ENCODE results near the gene SMCHD1.
"Not testable (repeated sequence)": the region's sequence is repeated elsewhere in the genome, so short reads cannot be mapped to it uniquely, and the experiment has no call there.

Gene SMCHD1

DNA sequence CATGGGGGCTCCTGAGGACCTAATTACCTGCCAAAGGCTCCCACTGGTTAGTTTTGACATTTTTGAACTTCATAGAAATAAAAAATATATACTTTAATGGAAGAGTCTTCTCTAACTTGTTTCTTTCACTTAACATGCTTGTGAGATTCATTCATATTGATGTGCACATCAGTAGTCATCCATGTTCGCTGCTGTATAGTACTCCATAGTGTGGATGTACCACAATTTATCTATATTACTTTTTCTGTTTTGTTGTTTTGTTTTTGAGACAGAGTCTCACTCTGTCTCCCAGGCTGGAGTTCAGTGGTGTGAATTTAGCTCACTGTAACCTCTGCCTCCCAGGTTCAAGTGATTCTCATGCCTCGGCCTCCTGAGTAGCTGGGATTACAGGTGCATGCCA lies 168.4 kb downstream of the SMCHD1 start:
- no peak for DNase-seq

DNA sequence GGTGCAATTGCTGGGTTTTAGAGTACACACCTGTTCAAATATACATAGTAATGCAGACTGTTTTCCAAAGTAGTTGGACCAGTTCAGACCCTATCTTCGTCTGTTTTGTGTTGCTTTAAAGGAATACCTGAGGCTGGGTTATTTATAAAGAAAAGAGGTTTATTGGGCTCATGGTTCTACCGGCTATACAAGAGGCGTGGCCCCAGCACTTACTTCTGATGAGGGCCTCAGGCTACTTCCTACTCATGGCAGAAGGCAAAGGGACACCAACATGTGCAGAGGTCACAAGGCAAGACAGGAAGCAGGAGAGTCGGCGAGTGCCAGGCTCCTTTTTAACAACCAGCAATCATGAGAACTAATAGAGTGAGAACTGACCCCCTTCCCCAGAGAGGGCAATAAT lies 169.3 kb downstream of the SMCHD1 start:
- no peak for DNase-seq

DNA sequence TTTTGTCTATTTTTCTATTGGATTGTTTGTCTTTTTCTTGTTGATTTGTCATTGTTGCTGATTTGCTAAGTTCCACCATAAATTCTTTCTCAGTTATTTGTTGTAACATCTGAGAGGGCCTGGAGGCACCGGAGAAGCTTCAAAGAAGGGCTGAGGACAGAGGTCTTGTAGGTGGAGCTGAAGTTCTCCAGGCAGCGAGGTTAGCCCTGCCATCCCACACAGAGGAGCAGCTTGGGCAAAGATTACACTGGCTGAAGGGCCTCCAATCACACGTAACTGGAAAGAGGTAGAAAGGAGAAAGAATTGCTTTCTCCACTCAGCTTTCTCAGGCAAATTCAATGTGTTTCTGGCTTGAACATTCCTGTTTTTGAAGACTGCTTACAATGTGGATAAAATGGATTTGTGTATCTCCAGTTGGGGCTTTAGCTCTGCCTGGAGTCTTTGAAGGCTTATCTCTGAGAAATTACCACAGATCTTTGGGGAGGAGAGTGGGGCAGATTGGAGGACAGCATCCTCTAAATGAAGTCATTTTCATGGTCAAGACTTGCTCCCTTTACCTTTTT lies 170.2 kb downstream of the SMCHD1 start:
- DNase-seq: no peak

DNA sequence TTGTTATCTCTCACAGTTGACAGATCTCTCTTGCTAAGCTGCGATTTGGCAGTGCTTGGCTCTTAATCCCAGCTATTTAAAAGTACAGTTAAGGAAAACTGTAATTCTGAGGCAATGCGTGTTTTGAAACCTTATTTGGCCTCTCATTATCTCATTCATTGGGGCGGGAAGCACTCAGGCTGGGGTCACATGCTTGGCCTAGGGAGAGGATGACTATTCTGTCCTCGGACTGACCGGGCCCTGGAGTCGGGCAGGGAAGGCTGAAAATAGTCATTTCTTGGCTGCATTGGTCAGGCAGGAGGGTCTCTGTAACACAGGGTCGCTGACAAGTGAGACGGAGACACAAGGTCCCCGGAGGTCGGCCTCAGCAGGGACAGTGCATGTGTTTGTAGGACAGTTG lies 171.1 kb downstream of the SMCHD1 start:
- no peak for DNase-seq

DNA sequence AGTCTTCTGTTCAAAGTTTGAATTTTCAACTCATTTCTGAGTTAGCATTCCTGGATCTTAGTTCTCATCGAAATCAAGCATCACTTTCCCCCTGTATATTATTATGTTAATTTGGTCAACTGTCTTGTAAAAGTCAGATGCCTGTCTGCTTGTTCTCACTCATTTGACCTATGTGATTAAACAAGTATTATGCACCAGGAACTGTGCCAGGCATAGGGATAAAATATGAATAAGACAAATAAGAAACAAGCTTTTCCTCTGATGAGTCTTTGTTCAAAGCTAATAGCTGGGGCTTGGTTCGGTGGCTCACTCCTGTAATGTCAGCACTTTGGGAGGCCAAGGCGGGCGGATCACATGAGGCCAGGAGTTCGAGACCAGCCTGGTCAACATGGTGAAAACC lies 171.5 kb downstream of the SMCHD1 start:
- DNase-seq: no peak

DNA sequence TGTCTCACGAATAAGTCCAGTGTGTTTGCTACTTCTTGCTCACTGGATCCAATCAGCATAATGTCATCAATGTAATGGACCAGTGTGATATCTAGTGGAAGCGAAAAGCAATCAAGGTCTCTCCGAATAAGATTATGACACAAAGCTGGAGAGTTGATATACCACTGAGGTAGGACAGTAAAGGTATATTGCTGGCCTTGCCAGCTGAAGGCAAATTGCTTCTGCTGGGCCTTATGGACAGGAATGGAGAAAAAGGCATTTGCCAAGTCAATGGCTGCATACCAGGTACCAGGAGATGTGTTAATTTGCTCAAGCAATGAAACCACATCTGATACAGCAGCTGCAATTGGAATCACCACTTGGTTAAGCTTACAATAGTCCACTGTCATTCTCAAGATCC lies 180.6 kb downstream of the SMCHD1 start:
- not testable (repeated sequence) for DNase-seq

DNA sequence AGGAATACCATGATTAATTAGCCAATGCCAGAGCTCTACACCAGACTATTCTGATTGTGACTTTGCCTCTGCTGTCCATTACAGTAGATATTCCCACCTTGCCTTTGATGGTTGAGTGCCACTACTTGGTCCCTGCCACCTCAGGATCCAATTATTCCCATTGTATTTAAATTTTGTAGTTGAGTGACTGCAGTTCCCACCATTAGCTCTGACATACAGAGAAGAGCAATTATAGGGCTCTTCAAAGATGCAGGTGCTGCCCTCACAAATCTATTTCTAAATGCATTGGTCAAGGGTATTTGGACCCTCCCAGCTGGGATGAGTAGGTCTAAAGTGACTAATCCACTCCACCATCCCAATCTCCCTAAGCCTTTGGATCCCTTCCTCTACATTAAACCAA lies 181.8 kb downstream of the SMCHD1 start:
- not testable (repeated sequence) for DNase-seq

DNA sequence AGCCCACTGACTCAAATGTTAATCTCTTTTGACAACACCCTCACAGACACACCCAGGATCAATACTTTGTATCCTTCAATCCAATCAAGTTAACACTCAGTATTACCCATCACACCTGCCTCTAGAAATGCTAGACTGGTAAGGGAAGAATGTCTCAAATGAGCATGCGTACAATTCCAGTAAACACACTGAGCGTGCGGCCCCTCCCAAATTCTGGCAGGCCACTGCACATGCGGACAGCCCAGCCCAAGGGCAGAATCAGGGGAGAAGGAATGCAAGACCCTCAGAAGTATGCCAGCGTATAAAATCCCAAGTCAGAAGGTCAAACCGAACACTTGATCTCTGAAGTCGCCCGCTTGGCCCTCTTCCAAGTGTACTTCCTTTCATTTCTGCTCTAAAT lies 183.7 kb downstream of the SMCHD1 start:
- DNase-seq: no peak

DNA sequence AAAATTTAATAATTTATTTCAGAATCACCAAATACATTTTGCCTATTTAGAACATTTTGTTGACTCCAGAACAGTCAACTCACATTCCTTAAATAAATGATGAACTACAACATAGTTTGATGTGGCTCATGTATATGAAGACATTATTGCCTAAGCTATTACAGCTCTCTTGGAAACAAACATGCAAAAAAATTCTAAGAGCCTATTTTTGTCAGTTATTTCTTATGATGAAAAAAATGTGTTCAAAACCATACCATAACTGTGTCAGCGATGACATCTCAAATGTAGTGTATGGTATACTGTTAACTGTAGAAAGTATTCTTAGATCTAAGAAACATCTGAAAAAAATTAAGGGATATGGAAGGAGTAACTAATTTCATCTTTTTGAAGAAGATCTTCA lies 185.0 kb downstream of the SMCHD1 start:
- DNase-seq: no peak

DNA sequence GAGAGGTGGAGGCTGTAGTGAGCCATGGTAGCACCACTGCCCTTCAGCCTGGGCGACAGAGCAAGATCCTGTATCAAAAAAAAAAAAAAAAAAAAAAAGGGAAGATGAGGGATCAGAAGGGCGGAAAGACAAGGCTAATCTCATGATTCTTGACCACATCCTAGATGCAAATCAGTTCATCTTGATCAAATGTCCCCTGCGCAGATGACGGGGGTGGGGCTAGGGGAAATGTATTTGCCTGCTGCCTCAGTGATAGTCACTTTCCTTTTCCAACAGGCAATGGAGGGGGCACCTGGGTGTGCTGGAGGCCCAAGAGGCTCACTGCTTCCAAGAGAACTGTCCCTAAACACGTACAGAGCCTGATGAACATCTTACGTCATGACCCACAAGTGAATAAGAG lies 187.6 kb downstream of the SMCHD1 start:
- no peak for DNase-seq

DNA sequence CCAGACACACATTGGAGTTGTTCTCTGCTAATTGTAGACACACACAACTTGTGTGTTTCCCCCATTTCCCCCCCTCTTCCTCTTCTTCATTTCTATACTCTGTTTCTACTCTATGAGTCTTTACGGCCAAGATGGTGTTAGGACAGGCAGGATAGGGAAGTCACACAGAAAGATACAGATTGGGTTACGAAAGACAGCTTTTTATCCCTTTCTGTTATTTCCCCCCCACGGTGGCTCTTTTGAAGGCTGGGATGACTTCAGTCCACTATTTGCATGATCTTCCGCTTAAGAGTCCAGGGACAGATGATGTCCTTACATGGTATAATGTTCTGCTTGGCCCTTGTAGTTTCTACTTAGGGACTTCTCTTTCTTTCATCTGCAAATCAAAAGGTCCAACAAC lies 189.6 kb downstream of the SMCHD1 start:
- no peak for DNase-seq

DNA sequence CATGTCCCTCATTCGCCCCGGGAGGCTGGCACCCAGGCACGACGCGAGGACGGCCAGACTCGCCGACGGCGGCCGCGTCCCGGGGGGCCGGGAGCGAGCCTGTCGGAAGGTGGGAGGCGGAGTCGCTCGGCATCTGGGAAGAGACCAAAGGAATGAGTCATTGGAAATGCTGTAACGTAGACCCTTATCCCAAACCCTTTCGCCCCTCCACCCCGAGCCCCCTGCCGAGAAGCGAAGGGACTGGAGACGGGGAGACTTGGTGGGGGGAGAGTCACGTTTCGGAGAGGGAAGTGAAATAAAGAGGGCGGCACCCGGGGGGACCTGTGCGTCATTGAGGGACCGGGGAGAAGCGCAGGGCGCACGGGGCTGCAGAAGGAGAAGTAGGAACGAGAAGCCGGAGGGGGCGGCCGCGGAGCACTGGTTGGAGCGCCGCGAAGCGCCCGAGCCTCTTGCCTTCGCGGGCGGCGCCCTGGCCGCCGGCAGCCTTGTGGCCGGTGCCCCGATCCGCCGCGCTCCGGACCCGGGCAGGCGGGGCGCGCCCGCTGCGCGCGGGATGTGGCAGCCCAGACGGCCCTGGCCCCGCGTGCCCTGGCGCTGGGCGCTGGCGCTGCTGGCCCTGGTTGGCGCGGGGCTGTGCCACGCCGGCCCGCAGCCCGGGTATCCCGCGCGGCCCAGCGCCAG lies 191.2 kb downstream of the SMCHD1 start, which contains the start of gene EMILIN2:
TSS of gene EMILIN2 (plus strand) at position 371 of the 681 bp plus-strand sequence. CDS start at position 554, 183 bp downstream.
- no peak for DNase-seq

DNA sequence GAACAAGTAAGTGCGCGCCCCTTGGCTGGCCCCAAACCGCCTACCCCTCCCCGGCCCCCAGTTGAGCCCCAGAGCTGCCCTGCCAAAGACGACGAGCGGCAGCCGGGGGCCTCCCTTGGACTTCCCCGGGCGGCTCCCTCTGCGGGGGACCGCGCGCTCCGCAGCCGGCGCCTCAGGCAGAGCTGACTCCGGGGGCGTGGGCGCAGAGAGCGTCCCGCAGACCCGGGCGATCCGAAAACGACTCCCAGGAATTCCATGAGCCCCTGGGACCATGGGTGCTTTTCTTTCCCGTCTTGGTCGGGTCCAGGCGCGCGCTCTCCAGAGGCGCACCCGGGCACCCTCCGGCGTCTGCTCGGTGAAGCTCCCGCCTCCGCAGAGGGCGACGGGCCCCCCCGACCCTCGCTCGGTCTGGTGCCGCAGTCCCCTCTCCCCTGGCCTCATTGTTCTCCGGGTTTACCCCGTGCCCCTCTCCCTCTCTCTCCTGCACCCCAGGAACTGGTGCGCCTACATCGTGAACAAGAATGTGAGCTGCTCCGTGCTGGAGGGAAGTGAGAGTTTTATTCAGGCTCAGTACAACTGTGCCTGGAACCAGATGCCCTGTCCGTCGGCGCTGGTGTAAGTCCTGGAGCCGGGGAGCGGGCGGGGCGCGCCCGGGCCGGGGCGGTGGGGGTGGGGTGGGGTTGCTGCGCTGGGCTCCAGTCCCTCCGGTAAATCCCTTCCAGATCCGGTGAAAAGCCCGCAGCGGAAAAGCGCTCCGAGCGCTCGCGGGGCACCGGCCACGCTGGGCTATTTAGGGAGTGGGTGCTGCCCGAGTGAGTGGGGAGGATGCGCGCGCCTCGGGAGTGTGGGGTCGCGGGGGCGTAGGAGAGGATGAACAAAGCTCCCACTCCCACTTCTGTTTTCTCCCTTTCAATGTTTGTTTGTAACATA lies 192.1 kb downstream of the SMCHD1 start:
- DNase-seq: no peak

DNA sequence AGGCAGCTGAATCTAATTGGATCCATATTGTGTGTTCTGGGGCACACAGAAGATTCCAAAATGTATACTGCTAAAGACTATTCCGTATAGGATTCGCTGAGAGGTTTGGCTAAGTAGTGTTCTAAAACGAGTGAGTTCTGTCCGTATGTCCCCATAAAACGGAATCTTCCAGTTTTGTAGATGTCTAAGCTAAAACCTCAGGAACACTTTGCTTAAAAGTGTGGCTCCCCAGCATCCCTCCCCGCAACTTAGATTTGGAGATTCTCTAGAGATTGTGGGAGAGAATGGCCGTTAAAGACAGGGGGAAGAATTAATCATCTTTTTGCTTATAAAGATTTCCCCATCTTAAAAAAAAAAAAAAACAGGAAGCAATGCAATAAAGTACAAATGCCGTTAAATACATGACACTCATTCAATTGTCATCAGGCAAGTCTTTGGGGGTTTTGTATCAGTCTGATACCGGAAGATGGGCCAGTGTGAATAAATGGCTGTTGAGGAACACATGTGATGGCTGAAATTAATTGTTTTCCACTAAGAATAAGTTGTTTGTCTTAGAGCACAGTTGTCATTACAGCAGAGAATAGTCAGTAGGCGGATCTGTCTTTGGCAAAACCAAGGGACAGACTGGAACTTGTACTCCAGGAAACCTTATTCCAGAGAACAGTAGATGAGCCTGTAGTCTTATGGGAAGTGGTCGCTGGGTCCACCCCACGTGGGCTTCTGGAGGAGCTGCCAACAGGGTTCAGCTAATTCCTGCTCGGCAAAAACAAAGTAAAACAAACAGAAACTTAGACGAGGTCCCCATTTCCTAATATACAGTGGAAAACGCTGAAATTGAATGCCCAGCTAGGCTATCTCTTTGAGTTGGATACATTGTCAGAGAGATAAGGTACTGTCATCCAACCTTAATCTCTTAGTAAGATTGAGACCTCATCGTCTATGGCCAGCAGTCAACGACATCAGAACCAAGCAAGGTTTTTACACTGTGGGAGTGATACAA lies 193.0 kb downstream of the SMCHD1 start:
- no peak for DNase-seq

DNA sequence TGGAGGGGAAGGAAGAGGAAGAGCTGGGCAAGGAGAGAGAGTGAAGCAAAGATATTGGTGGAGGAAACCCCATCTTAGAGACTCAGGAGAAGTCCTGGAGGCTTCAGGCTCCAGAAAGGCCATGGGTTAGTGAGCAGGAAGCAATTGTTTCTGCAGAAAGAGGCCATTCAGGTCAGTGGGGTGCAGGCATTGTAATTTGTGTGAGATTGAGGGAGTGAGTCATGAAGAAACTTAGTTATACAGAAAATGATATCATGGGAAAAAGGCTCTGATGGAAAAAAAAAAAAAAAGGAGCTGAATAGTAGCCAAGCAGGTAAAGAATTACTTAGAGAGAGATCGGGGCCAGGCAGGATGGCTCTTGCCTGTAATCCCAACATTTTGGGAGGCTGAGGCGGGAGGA lies 195.3 kb downstream of the SMCHD1 start:
- no peak for DNase-seq

DNA sequence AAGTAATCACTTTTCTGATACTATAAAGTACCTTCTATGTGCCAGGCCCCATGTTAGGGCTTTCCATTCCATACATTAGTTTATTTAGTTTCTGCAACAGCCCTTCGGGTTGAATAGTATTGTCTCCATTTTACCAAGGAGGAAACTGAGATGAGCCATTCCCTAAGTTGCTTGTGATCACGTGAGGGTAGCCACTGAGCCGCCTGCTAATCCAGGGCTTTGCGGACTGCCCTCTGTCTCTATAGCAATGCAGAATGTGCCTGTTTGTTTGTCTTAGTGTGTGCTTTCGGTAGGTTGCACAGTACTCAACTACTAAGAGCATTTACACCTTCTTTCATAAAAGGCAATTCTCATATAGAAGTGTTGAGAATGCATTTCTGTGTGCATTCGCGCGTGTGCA lies 196.2 kb downstream of the SMCHD1 start:
- DNase-seq: no peak

DNA sequence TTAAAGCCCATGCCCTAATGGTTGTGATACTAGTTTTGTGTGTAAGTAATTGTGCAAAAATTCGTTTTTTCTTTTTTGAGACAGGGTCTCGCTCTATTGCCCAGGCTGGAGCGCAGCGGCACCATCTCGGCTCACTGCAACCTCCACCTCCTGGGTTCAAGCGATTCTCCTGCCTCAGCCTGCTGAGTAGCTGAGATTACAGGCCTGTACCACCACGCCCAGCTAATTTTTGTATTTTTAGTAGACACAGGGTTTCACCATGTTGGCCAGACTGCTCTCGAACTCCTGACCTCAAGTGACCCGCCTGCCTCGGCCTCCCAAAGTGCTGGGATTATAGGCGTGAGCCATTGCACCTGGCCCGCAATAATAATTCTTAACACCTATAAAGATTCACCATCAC lies 196.9 kb downstream of the SMCHD1 start:
- not testable (repeated sequence) for DNase-seq

DNA sequence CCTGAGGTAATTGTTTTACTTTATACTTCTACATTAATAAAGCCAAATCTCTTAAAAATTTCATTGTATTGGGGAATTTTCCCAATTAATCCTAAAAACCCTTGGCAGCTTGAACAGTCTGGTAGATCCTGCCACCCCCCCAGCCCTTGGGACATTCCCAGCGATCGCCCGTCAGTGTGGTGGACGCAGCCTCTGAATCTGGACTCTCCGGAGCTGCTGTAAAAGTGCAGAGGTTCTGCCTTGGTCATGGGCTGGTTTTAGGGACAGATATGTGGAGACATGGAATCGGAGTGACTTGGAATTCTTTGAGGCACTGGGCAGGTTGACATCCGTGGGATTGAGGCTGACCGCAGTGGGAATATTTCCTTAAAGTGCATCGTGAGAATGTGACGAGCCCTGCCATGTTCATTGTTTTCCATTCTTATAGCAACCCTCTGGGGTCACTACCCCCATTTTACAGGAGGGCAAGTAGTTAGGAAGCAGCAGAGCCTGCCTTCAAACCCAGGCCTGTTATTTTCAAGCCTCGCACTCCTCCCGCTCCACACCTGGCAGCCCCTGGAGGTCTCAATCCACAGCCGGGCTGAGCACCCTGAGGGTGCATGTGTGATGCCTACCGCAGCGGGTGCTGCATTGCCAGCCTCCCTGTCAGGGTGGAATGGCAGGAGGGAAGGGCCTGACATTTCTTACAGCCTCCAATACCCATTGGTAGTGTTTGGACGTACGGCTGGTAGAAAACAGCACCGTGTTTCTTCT lies 197.8 kb downstream of the SMCHD1 start:
- DNase-seq: no peak

DNA sequence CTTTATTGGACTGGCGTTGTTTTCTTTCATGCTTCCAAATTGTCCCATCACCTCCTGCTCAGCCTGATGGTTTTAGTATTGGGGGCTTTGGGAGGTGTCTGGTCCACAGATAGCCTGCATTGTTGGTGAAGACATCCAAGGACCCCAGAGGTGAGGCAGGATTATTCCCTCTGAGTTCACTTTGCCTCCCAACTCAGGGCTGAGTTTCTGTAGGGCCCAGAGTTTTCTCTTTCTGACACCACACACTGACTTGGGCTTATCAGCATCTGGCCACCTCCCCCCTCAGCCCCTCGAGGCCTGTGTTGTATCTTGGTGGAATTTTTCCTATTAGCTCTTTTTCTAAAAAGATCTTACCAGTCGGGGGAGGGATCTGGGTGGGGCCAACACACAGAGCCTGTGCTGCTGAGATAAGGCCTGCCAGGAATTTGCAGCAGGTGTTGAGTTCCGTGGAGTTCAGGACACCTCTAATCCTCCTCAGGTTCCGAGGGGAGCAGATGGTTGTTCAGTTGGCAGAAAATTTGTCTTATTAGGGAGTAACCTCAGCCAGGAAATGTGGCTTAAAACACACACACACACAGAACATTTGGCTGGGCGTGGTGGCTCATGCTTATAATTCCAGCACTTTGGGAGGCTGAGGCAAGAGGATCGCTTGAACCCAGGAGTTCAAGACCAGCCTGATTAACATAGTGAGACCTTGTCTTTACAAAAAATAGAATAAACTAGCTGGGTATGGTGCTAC lies 198.6 kb downstream of the SMCHD1 start:
- no peak for DNase-seq
